HG03060 (cell line): ENCODE data around the gene SAA2.
"Not testable (repeated sequence)": the region's sequence is repeated elsewhere in the genome, so short reads cannot be mapped to it uniquely, and the experiment has no call there.

ENCODE experiments used
- ATAC-seq: cut with Tn5 transposase; IDR thresholded peaks from one replicate; pipeline ENCODE4 v1.9.1; 2021; ENCODE audit warnings: low read depth, moderate number of reproducible peaks; ENCODE audit not compliant: unreplicated experiment

Gene SAA2

DNA sequence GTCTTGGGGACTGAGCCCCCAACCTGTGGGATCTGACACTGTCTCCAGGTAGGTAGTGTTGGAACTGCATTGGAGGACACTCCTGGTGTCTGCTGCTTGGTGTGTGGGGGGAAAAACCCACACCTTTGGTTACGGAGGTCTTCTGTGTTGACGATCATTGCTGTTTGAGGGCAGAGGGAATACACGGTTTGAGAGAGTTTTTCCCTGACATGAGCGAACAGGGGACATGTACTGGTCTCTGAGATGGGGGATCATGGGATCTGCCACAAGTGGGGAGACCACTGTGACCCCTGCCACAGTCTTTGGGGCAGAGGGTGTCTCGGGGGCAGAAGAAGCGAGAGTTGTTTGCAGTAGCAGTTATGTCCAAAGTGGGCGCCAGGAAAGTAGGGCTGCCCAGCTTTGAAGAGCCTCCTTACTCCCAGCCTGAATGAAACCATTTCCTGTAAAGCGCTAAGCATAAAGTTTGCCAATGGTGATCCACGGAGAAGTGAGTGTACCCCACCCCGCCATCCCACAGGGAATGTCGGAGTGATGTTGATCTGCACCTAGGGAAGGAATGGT is 5.4 kb upstream of the SAA2 start:
- ATAC-seq = no peak

DNA sequence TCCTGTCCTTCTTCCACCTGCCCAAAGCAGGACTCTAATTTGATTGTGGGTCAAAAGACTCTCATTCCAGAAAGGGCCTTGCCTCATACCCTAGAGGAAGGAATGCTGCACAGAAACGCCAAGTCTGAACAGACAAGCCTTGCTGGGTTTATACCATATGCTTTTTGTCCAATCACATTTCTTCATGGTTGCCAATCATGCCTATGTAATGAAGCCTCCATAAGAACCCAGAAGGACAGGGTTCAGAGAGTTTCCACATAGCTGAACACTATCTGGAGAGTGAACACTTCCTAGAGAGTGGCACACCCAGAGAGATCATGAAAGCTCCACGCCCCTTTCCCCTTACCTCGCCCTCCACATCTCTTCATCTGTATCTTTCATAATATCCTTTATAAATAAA is 4.8 kb upstream of the SAA2 start:
- ATAC-seq = no peak

DNA sequence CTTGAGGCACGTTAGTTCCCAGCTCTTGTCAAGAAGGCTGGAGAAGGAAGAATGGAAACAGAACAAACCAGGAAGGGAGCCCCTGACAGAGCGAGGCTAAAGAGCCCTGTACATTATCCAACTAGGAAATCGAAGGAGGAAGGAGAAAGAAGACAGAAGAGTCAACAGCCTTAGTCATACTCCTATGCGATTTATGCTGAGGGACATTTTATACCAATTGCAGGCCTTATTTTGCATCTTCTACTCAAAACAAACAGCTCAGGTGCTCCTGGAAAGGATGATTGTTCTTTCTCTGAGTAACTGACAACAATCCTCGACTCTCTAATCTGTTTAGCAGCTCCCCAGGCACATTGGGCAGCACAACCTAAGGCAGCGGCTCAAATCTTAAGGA is 1.3 kb downstream of the SAA2 start:
- ATAC-seq = not testable (repeated sequence)

DNA sequence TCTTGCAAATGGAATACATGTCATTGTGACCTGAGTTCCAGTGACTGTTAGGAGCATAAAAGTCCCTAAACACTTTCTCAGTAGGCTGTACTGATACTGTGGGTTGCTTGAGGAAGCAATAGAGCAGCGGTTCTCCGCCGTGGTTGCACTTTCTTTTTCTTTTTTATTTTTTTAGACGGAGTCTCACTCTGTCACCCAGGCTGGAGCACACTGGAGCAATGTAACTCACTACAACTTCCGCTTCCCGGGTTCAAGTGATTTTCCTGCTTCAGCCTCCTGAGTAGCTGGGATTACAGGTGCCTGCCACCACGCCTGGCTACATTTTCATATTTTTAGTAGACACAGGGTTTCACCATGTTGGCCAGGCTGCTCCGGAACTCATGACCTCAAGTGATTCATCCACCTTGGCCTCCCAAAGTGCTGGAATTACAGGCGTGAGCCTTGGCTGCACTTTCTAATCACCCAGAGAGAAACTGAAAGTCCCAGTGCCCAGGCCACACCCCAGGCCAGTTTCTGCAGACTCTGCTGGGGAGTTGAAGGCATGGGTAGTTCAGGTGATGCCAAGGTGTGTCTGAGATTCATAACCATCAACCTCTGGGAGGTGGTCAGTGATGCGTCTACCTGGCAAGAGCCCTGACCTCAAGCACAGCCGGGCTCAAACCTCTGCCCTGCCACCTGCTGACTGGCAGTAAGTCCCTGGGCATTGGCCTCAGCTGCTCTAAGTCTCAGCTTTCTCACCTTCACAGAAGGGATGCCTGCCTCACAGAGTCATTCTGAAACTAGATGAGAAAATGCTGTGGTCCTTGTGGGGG is 1.9 kb downstream of the SAA2 start:
- peak; percentile 73 for ATAC-seq

DNA sequence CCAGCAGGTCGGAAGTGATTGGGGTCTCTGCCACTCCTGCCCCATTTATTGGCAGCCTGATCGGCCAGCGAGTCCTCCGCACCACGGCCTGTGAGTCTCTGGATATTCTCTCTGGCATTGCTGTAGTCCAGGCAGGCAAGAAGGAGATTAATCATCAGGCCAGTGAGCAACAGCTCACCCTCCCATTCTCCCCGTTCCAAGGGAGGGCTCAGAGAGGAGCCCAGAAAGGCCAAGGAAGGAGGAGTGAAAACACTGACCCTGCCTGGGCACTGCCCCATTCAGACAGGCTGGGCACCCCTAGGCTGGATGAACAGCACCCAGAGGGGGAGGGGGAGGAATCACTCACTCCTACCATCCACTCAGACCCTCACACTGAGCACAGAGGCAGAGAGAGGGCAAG is 3.1 kb downstream of the SAA2 start:
- ATAC-seq = no peak

DNA sequence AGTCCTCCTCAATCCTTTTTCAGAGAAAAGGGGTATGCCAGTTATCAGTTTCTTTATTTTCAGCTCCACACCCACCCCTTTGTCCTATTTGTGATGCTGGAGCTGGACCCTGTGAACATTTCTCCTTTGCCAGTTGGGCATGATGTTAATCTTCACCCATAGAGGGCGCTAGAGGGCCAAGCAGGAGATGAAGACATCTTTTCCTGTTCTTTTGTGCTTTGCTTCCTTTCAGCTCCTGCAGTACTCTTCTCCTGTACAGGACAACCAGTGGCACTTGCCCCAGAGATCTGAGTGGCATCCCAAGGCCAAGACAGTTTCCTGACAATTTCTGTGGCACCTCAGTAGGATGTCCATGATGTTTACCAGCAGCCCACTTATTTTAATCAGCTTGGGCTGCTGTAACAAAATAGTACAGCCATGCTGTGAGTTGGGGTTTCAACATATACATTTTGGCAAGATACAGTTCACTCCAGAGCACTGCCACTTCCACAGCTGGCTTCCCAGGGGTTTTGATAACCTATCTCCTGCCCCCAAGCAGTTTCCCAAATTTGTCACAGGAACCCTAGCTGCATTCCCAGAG is 4.6 kb downstream of the SAA2 start:
- ATAC-seq = no peak

DNA sequence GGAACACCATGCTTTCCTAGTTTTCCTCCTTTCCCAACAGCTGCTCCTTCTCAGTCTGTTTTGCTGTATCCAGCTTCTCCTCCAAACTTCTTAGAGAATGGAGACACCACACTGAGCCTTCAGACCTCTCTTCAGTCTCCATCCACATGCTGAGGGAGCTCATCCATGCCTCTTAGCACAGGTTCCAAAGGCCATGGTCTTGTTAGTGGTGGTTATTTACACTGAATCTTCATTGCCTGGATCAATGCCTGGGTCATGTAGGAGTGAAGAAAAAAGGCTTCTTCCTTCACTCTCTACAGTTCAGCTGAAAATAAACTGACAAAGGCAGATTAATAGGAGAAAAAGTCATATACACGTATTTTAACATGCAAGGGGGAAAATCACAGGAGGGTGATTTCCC is 8.8 kb downstream of the SAA2 start:
- no peak for ATAC-seq

DNA sequence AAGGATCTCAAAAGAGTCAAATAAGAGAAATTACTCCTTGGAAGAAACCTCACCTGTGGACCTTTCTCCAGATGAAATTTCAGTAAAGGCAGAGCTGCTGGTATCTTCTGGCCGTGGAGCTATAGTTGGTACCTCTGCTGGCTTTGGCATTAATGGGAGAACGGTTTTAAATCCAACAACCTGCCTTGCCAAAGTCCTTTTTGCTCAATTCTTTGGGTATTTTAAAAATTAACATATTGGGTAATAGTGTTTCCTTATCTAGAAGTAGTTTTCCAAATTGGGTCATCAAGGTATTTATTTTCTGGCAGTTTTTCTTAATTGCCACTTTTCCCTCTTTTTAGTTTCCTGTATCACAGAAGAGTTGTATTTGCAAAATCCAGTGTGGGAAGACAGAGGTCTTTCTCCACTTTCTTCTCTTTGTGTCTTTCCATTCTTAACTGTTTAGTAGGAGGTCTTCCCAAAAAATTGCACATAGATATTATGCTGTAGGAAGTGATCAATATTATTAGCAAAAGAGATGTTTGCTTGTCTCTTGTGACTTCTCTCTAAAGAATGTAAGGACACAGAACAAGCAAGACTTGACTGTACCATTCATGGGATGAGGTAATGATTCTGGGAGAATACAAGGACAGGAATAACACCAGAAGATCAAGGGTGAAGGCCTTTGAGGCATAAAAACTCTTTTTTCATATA is 11.7 kb downstream of the SAA2 start, which contains the start of gene SAA4:
TSS of gene SAA4 (minus strand) at position 139 of the 693 bp plus-strand sequence. CDS start 876 bp downstream, outside the sequence.
- no peak for ATAC-seq

DNA sequence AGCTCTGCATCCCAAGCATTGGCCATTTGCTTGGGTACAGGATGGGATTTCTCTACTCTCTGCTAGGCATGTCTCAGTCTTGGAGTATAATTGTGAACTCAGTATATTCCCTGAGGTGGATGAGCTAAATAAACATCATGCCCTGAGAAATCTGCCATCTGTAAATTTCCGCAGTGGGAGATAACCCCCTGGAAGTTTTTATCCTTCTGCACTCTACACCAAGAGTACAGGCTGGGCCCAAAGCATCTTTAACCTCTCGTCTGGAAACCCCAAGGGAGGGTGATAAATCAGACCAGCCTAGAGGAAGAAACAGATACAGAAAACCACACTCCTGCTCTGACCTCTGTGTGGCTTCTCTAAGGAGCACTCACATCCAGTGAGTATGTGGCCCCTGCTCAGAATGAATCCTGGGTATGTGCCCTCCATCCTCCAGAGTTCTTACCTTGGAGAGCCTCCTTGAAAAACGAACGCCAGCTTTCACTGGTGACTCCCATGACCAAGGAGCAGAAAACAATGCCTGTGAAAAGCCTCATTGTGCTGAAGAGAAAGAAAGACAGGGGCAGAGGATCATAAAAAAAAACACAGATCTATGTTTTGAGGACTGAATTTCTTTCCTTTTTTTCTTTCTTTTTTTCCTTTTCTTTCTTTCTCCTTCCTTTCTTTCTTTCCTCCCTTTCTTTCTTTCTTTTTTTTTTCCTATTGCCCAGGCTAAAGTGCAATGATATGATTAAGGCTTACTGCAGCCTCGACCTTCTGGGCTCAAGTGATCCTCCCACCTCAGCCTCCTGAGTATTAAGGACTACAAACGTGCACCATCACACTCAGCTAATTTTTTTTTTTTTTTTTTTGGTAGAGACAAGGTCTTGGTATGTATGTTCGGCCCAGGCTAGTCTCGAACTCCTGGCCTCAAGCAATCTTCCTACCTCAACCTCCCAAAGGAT is 12.8 kb downstream of the SAA2 start:
- ATAC-seq = no peak

DNA sequence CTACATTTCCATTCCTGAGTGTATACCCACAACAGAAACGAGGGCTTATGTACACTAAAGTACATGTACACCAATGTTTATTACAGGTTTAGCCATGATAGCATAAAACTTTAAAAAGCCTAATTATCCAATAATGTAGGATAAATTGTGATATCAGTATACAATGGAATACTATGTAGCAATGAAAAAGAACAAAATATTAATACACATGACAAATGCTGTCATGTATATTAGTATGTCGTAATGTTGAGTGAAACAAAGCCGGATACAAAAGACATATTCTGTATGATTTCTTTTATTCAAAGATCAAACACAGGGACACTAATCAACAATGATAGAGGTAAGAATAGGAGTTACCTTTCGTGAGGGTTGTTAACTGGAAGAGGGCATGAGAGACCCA is 14.6 kb downstream of the SAA2 start:
- no peak for ATAC-seq

DNA sequence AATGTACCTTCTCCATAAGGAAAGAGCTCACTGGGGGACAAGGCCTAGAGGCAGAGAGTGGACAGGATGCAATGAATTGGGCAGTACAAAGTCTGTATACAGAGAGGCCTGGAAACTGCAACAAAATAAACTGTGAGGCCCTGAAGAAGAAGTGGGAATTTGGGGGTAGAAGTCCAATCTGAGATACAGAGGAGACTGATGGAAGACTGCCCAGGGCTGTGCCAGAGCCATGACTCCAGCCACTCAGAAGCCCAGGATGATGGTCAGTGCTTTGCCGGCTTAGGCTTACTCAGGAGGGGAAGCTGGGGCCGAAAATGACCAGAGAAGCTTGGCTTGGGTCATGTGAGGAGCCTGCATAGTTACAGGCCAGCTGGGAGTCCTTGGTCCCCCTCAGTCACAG is 17.6 kb downstream of the SAA2 start:
- ATAC-seq = no peak

DNA sequence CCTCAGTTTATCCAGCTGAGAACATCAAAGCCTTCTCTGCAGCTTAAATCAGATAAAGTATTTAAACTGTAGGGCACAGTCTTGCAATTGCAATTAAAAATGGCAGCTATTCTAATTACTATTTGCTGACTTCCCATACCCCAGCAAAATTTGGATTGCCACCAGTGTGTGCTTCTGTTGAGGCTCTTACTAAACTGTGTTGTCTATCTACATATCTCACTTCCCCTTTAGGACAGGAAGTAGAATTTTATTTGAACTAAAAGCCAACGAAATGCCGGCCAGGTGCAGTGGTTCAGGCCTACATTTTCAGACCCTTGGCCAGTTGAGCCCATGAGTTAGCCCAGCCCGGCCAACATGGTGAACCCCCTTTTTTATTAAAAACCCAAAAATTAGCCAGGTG is 19.0 kb downstream of the SAA2 start:
- ATAC-seq = peak; percentile 87

DNA sequence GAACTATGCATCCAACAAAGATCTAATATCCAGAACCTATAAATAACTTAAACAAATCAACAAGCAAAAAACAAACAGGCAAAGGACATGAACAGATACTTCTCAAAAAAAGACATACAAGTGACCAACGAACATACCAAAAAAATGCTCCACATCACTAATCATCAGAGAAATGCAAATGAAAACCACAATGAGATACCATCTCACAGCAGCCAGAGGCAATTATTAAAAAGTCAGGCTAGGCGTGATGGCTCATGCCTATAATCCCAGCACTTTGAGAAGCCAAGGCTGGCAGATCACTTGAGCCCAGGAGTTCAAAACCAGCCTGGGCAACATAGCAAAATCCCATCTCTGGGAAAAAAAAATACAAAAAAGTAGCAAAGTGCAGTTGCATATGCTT is 22.6 kb downstream of the SAA2 start:
- no peak for ATAC-seq

DNA sequence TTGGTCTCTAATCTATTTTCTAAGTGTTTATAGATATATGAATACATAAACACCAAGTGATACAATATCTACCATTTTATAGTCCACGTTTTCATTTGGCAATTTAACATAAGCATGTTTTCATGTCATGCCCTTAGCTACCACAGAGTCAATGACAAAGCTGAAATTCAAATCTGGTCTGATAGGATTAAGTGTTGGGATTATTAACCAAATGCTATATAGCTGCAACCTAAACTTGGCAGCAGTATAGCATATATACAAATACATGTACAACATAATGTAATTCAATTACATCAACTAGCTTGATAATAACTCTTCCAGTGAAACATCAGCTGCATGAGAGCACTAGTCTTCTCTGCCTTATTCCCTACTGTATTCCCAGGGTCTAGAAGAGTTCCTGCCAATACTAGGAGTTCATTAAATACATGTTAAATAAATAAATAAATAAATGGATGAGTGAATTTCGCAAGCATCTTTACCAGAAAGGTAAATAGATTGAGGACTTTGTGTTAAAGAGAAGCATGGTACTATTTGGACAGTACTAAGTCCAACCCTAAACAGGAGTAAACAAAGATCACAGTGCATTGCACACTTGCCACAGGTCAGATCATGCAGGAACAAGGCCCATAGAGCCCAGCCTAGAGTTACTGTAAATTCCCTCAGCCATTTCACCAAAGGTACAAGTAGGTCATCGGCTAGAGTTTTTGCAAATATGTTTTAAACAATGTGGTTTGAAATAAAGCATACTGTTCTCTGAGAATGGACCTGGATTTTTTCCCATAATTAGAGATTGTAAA is 24.7 kb downstream of the SAA2 start:
- ATAC-seq = no peak

DNA sequence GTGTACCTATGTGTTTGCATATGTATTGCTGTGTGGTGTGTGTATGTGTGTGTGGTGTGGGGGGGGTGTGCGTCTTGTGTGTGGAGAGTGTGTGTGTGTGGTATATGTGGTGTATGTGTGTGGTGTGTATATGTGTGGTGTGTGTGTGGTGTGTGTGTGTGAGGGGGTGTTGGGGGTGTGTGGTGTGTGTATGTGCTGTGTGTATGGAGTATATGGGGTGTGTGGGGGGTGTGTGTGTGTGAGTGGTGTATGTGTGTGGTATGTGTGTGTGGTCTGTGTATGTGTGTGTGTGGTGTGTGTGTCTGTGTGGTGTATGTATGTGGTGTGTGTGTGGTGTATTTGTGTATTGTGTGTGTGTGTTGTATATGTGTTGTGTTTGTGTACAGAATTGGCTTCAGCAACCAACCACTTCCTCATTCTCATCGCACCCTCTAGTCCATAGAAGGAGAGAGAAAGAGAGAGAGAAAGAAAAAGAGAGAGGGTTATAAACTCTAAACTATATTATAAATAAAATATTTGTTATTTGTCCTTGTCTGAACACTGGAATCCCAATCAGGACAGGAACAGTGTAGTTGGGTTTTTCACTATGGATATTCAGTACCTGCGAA is 25.6 kb downstream of the SAA2 start:
- no peak for ATAC-seq

DNA sequence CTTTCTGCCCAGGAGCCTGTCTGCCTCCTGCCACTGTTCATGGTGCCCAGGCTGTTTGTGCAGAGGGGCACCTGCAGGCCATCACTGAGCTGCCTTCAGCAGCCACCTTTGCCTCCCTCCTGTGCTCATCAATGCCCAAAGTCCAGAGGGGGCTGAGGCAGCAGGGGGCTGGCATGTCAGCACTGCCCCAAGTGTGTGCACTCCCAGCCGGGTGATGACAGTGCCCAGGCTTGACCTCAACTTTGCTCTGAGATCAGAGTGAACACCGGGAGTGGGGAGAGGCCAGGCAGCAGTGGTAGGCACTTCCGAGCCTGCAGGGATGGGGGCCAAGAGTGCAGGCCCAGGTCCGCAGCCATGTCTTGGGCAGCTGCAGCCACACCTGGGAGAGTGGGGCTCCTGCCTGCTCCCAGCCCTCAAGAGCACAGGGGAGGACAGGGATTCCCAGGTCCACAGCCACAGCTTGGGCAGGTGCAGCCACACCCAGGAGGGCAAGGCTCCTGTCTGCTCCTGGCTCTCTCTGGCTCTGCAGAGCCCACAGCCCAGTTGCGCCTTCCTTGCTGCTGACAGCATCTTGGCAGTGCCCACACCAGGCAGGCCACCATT is 27.1 kb downstream of the SAA2 start:
- ATAC-seq = no peak

DNA sequence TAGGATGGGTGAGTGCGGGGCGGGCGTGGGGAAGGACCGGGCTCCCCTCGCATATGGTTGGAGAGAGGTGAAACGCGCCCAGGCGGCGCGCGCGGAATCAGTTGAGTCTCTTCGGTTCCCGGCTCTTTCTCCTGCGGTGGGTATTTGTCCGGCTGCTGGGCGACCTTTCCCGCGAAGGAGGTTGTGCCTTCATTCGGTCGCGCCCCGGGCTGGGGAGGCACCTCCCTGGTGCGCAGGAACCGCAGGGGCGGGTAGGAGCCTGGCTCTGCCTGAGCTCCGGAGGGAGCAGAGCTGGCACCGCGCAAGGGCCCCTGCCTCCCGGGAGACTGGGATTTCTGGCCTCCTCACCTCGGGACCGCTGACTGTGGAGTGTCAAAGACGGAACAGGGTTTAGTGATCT is 39.4 kb downstream of the SAA2 start:
- no peak for ATAC-seq

DNA sequence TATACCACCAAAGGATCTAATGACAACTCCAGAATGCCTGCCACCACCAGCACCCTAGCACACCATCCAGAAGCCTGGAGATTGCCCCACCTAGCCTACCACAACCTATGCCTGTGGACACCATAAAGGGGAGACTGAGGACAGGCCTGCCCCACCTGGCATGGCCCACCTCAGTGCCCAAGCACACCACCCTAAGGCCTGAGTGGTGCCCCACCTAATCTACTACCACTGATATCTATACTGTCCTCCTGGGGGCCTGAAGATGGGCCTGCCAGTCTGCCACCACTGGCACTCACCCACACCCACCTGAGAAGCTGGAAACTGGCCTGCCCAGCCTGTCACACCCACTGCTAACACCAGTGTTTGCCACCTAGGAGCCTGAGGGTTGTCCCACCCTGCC is 43.7 kb downstream of the SAA2 start:
- no peak for ATAC-seq

DNA sequence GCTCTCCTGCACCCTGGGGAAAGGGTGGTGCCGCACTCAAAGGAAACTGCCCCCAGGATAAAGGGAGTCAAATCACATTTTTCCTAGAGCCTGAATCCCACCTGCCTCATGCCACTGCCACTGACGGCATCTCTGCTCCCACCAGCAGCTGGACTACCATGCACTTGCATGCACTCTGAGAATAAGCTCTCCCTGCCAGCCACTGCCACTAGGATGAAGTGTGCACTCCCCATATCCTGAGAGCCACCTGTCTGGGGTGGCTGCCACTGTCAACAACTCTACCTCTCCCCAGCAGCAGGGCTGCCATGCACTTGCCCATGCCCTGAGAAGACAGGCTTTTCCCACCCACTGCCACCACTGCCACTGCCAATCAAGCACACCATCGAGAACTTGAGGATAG is 44.2 kb downstream of the SAA2 start:
- no peak for ATAC-seq
